ENCODE results near the gene CDH23. TPM values are rescaled to one million over a fixed set of nuclear protein-coding genes. Genes with fewer than 3 reads are reported as not detected.

CDH23 gene
- total and polyA plus RNA-seq, 9 of the 15 experiments (the other 6 are each of a cell fraction or from before 2014, with no cell fraction given): 0.18 to 1.2 (median 0.47) TPM

DNA sequence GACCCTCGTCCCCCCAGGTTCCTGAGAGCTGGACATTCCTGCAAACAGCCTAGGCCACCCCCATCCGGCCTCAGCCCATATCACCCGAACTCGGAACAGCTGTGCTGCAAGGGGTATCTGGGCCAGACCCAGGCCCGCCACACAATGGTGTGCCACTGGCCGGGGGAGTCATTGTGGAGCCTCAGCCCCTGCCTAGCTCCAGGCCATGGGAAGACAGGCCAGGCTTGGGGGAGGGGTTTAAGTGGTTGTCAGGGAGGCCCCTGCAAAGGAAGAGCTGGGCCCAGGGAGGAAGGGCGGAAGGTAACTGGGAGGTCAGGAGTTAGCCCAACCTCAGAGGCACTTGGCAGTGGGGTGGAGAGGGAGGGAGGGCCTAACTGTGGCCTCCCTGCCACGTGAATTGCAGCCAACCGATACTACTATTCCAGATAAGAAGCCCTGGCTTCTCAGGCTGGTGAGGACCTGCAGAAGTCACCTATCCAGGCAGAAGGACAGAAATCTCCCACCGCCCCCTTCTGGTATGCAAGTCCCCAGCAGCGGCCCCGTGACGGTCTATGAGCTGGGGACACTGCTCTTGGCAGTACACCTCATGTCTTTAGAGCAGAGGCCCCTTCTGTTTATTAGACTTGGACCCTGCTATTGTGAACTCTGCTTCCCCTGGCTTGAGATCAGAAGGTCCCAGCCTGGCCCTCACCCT, 349.8 kb downstream of the CDH23 start (continued):
- TF ChIP-seq, protein P1, sequence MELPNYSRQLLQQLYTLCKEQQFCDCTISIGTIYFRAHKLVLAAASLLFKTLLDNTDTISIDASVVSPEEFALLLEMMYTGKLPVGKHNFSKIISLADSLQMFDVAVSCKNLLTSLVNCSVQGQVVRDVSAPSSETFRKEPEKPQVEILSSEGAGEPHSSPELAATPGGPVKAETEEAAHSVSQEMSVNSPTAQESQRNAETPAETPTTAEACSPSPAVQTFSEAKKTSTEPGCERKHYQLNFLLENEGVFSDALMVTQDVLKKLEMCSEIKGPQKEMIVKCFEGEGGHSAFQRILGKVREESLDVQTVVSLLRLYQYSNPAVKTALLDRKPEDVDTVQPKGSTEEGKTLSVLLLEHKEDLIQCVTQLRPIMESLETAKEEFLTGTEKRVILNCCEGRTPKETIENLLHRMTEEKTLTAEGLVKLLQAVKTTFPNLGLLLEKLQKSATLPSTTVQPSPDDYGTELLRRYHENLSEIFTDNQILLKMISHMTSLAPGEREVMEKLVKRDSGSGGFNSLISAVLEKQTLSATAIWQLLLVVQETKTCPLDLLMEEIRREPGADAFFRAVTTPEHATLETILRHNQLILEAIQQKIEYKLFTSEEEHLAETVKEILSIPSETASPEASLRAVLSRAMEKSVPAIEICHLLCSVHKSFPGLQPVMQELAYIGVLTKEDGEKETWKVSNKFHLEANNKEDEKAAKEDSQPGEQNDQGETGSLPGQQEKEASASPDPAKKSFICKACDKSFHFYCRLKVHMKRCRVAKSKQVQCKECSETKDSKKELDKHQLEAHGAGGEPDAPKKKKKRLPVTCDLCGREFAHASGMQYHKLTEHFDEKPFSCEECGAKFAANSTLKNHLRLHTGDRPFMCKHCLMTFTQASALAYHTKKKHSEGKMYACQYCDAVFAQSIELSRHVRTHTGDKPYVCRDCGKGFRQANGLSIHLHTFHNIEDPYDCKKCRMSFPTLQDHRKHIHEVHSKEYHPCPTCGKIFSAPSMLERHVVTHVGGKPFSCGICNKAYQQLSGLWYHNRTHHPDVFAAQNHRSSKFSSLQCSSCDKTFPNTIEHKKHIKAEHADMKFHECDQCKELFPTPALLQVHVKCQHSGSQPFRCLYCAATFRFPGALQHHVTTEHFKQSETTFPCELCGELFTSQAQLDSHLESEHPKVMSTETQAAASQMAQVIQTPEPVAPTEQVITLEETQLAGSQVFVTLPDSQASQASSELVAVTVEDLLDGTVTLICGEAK (IDR thresholded peaks at IDR 0.05): peak; percentile 48
- TF ChIP-seq, protein P1 (CRISPR knock-in tag; IDR thresholded peaks at IDR 0.05): no peak
- TF ChIP-seq ZNF76 (CRISPR knock-in tag; IDR thresholded peaks at IDR 0.05; ENCODE audit: borderline replicate concordance) (peak; percentile 32; the same call in 1 of the 2 replicates), CBX2 (IDR thresholded peaks at IDR 0.05; ENCODE audit: insufficient read depth, low read length, poor library complexity, severe bottlenecking) (no peak), CTBP1 (IDR thresholded peaks at IDR 0.05; ENCODE audit: borderline replicate concordance) (peak; percentile 96), POLR3G (IDR thresholded peaks at IDR 0.05; ENCODE audit: extremely low read depth, insufficient read length, insufficient replicate concordance) (no peak), HSF4 (CRISPR knock-in tag; IDR thresholded peaks at IDR 0.05; ENCODE audit: borderline replicate concordance) (no peak), COPS2 (conservative IDR thresholded peaks at IDR 0.05) (no peak), ZBTB8A (IDR thresholded peaks at IDR 0.05; ENCODE audit: partially characterized antibody) (no peak), ZNF175 (CRISPR knock-in tag; IDR thresholded peaks at IDR 0.05; ENCODE audit: low read depth) (peak; percentile 86; the same call in 1 of the 2 replicates)
- TF ChIP-seq, protein P2, sequence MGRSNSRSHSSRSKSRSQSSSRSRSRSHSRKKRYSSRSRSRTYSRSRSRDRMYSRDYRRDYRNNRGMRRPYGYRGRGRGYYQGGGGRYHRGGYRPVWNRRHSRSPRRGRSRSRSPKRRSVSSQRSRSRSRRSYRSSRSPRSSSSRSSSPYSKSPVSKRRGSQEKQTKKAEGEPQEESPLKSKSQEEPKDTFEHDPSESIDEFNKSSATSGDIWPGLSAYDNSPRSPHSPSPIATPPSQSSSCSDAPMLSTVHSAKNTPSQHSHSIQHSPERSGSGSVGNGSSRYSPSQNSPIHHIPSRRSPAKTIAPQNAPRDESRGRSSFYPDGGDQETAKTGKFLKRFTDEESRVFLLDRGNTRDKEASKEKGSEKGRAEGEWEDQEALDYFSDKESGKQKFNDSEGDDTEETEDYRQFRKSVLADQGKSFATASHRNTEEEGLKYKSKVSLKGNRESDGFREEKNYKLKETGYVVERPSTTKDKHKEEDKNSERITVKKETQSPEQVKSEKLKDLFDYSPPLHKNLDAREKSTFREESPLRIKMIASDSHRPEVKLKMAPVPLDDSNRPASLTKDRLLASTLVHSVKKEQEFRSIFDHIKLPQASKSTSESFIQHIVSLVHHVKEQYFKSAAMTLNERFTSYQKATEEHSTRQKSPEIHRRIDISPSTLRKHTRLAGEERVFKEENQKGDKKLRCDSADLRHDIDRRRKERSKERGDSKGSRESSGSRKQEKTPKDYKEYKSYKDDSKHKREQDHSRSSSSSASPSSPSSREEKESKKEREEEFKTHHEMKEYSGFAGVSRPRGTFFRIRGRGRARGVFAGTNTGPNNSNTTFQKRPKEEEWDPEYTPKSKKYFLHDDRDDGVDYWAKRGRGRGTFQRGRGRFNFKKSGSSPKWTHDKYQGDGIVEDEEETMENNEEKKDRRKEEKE (IDR thresholded peaks at IDR 0.05; ENCODE audit: borderline replicate concordance in 1 of 2, control insufficient read depth in 1 of 2, low read depth in 2 of 2, low read length in 1 of 2): no peak
- TF ChIP-seq, protein P3, sequence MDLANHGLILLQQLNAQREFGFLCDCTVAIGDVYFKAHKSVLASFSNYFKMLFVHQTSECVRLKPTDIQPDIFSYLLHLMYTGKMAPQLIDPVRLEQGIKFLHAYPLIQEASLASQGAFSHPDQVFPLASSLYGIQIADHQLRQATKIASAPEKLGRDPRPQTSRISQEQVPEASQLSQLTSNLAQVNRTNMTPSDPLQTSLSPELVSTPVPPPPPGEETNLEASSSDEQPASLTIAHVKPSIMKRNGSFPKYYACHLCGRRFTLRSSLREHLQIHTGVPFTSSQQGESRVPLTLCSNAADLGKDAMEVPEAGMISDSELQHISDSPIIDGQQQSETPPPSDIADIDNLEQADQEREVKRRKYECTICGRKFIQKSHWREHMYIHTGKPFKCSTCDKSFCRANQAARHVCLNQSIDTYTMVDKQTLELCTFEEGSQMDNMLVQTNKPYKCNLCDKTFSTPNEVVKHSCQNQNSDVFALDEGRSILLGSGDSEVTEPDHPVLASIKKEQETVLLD (IDR thresholded peaks at IDR 0.05): peak; percentile 74
